Neural progenitor cell (in vitro differentiated cells): ENCODE measurements around the gene SDHAF2. TPM values are rescaled to one million over a fixed set of nuclear protein-coding genes. Genes with fewer than 3 reads are reported as not detected.

ENCODE experiments used
- DNase-seq: peaks from one replicate; pipeline ENCODE4 v3.0.0-alpha.2; 2016; ENCODE audit warnings: low spot score
- H2AFZ ChIP-seq: fragments of 200-600 bp; sonication (generic); replicated peaks from 2 replicates; pipeline ENCODE4 v1.6.1; 2016; ENCODE audit warnings: antibody characterized with exemption
- H3F3A ChIP-seq: fragments of 200-600 bp; sonication (generic); 2 replicates; pipeline ENCODE4 v1.6.1; 2016; ENCODE audit warnings: antibody characterized with exemption, low read depth
- H3K27ac ChIP-seq: fragments of 200-600 bp; sonication (generic); 2 replicates; pipeline ENCODE4 v1.5.1; 2016; ENCODE audit warnings: mild to moderate bottlenecking
- H3K27me3 ChIP-seq: fragments of 200-600 bp; sonication (generic); 2 replicates; pipeline ENCODE4 v1.6.1; 2016; ENCODE audit warnings: mild to moderate bottlenecking, moderate library complexity
- H3K36me3 ChIP-seq: fragments of 200-600 bp; sonication (generic); 2 replicates; pipeline ENCODE4 v1.5.1; 2016
- H3K4me1 ChIP-seq: fragments of 200-600 bp; sonication (generic); 2 replicates; pipeline ENCODE4 v1.6.1; 2016; ENCODE audit warnings: mixed run types
- H3K4me2 ChIP-seq: fragments of 200-600 bp; sonication (generic); 2 replicates; pipeline ENCODE4 v1.6.1; 2016
- H3K4me3 ChIP-seq: fragments of 200-600 bp; sonication (generic); 2 replicates; pipeline ENCODE4 v1.5.1; 2016
- H3K79me2 ChIP-seq: fragments of 200-600 bp; sonication (generic); 2 replicates; pipeline ENCODE4 v1.6.1; 2016; ENCODE audit warnings: low read depth
- H3K9ac ChIP-seq: fragments of 200-600 bp; sonication (generic); 2 replicates; pipeline ENCODE4 v1.6.1; 2016
- H3K9me3 ChIP-seq: fragments of 200-600 bp; sonication (generic); 2 replicates; pipeline ENCODE4 v1.5.1; 2016; ENCODE audit warnings: low read depth
- H4K20me1 ChIP-seq: fragments of 200-600 bp; sonication (generic); 2 replicates; pipeline ENCODE4 v1.6.1; 2016; ENCODE audit warnings: low read depth
- H3K27ac Mint-ChIP-seq: 3 replicates; pipeline ENCODE4 v1.8.0; 2021; ENCODE audit warnings: mixed read lengths
- H3K27me3 Mint-ChIP-seq: 2 replicates; pipeline ENCODE4 v1.8.0; 2022; ENCODE audit warnings: low read depth, mild to moderate bottlenecking, inconsistent platforms, moderate library complexity, mixed read lengths; ENCODE audit not compliant: insufficient read depth
- H3K36me3 Mint-ChIP-seq: 3 replicates; pipeline ENCODE4 v1.8.0; 2021; ENCODE audit warnings: mixed read lengths
- H3K4me1 Mint-ChIP-seq: 3 replicates; pipeline ENCODE4 v1.8.0; 2021; ENCODE audit warnings: mixed read lengths
- H3K4me3 Mint-ChIP-seq: 3 replicates; pipeline ENCODE4 v1.8.0; 2021; ENCODE audit warnings: mild to moderate bottlenecking, moderate library complexity, mixed read lengths
- H3K9me3 Mint-ChIP-seq: 3 replicates; pipeline ENCODE4 v1.8.0; 2020; ENCODE audit warnings: mixed read lengths
- CTCF ChIP-seq: fragments of 200-600 bp; sonication (generic); IDR thresholded peaks from 2 replicates; pipeline ENCODE4 v1.5.1; 2017; ENCODE audit warnings: antibody characterized with exemption, mild to moderate bottlenecking
- EZH2 ChIP-seq: fragments of 200-600 bp; sonication (generic); IDR thresholded peaks from 2 replicates; pipeline ENCODE4 v1.6.1; 2017; ENCODE audit warnings: antibody characterized with exemption, mild to moderate bottlenecking, moderate library complexity
- EZH2phosphoT487 ChIP-seq: fragments of 200-600 bp; sonication (generic); IDR thresholded peaks from 2 replicates; pipeline ENCODE4 v1.6.1; 2017; ENCODE audit warnings: antibody characterized with exemption
- total RNA-seq: library from RNA; depleted of rRNA; stranded (reverse); fragments of >200 nt; gene quantifications from 2 replicates; pipeline ENCODE4 v1.2.3, GENCODE V29; 2015; ENCODE audit warnings: low replicate concordance

Gene SDHAF2
- total RNA-seq, 1 donor from 2014 or later: 27.4 TPM

GRCh38 chr11:61472868-61473267, 42.9 kb downstream of the SDHAF2 start:
- H3F3A ChIP-seq: peaks cover 8% of the 10 kb centered on the region
- Mint-ChIP-seq H3K27me3 (peaks cover 5% of the 10 kb centered on the region), H3K9me3 (no peaks in the 10 kb centered on the region), H3K36me3 (peaks cover 11% of the 10 kb centered on the region), H3K4me3 (no peak overlapping the region), H3K27ac (no peak overlapping the region), H3K4me1 (peaks cover 4% of the 10 kb centered on the region)
- no peak overlapping the region for H3K9ac ChIP-seq
- no peaks in the 10 kb centered on the region for H3K9me3 ChIP-seq
- H3K4me3 ChIP-seq: no peak overlapping the region
- DNase-seq: peak; percentile 39
- peaks cover under 1% of the 10 kb centered on the region for H3K27me3 ChIP-seq
- H2AFZ ChIP-seq: no peak overlapping the region
- TF ChIP-seq EZH2: no peak
- no peak for TF ChIP-seq CTCF
- no peak for TF ChIP-seq EZH2phosphoT487
- H3K79me2 ChIP-seq: no peaks in the 10 kb centered on the region
- no peak overlapping the region for H3K27ac ChIP-seq
- no peak overlapping the region for H3K4me2 ChIP-seq
- H3K4me1 ChIP-seq: peaks cover 8% of the 10 kb centered on the region
- peaks cover 20% of the 10 kb centered on the region for H4K20me1 ChIP-seq
- no peaks in the 10 kb centered on the region for H3K36me3 ChIP-seq

- Histone ChIP-seq H3K36me3 (no peaks in the 10 kb centered on the region), H3K9ac (no peak overlapping the region), H3K79me2 (no peaks in the 10 kb centered on the region), H2AFZ (no peak overlapping the region), H3K27me3 (peaks cover 6% of the 10 kb centered on the region), H3F3A (peaks cover 8% of the 10 kb centered on the region), H3K9me3 (no peaks in the 10 kb centered on the region), H3K4me2 (no peak overlapping the region), H3K27ac (no peak overlapping the region), H4K20me1 (peaks cover 26% of the 10 kb centered on the region), H3K4me3 (no peak overlapping the region), H3K4me1 (peaks cover 10% of the 10 kb centered on the region)
- TF ChIP-seq EZH2 (no peak), CTCF (no peak), EZH2phosphoT487 (no peak)
- Mint-ChIP-seq H3K27me3 (peaks cover 2% of the 10 kb centered on the region), H3K36me3 (peaks cover 11% of the 10 kb centered on the region), H3K4me1 (peaks cover 11% of the 10 kb centered on the region), H3K27ac (no peak overlapping the region), H3K4me3 (no peak overlapping the region), H3K9me3 (no peaks in the 10 kb centered on the region)
- DNase-seq: no peak
Observed at GRCh38 chr11:61473370-61474012, 43.6 kb downstream of the SDHAF2 start.

- Histone ChIP-seq H3K27me3 (peaks cover 7% of the 10 kb centered on the region), H3K36me3 (no peaks in the 10 kb centered on the region), H3K79me2 (no peaks in the 10 kb centered on the region), H3K4me3 (no peak overlapping the region), H3K9me3 (no peaks in the 10 kb centered on the region), H3F3A (peaks cover 8% of the 10 kb centered on the region), H4K20me1 (peaks cover 26% of the 10 kb centered on the region), H3K4me1 (peaks cover 10% of the 10 kb centered on the region), H3K4me2 (no peak overlapping the region), H3K9ac (no peak overlapping the region), H3K27ac (no peak overlapping the region), H2AFZ (no peak overlapping the region)
- Mint-ChIP-seq H3K27ac (no peak overlapping the region), H3K4me1 (peaks cover 14% of the 10 kb centered on the region), H3K4me3 (no peak overlapping the region), H3K36me3 (peaks cover 11% of the 10 kb centered on the region), H3K27me3 (peaks cover 2% of the 10 kb centered on the region), H3K9me3 (no peaks in the 10 kb centered on the region)
- TF ChIP-seq EZH2: no peak
- no peak for TF ChIP-seq EZH2phosphoT487
- no peak for TF ChIP-seq CTCF
- DNase-seq: no peak
Observed at GRCh38 chr11:61474013-61474643, 44.2 kb downstream of the SDHAF2 start.
